Natural killer cell (primary cell): ENCODE measurements around the gene LRRN3. TPM values are rescaled to one million over a fixed set of nuclear protein-coding genes. Genes with fewer than 3 reads are reported as not detected.
"Not testable (repeated sequence)": the region's sequence is repeated elsewhere in the genome, so short reads cannot be mapped to it uniquely, and the experiment has no call there.

ENCODE experiments used
- ATAC-seq, 3 donors: fragments of 150-1000 bp in 2 of 3; fragments of 200-7000 bp in 1 of 3; cut with Tn5 transposase; 1 replicate in 1 of 3; 2 replicates in 2 of 3; pipeline ENCODE4 v1.10.0; 2021; ENCODE audit warnings: mild to moderate bottlenecking in 2 of 3, moderate library complexity in 2 of 3
- DNase-seq, 2 donors: peaks; one replicate each; pipeline versions ENCODE4 v3.0.0 to v3.0.0-alpha.2; 2013 to 2021; ENCODE audit warnings: mixed read lengths in 1 of 2
- H3K27ac ChIP-seq: one replicate; pipeline ENCODE4 v1.5.1; 2013; ENCODE audit warnings: mild to moderate bottlenecking, low read length
- H3K27me3 ChIP-seq: one replicate; pipeline ENCODE4 v1.6.1; 2013; ENCODE audit warnings: low read length; ENCODE audit not compliant: control insufficient read depth, insufficient read depth
- H3K36me3 ChIP-seq: one replicate; pipeline ENCODE4 v1.6.1; 2013; ENCODE audit warnings: low read length; ENCODE audit not compliant: control insufficient read depth, insufficient read depth
- H3K4me1 ChIP-seq: one replicate; pipeline ENCODE4 v1.6.1; 2013; ENCODE audit warnings: low read length; ENCODE audit not compliant: control insufficient read depth, insufficient read depth
- H3K4me3 ChIP-seq: one replicate; pipeline ENCODE4 v1.5.1; 2013; ENCODE audit warnings: low read length
- H3K9me3 ChIP-seq: one replicate; pipeline ENCODE4 v1.6.1; 2013; ENCODE audit warnings: low read length; ENCODE audit not compliant: control insufficient read depth, insufficient read depth
- H3K27ac Mint-ChIP-seq, 2 donors: one replicate each; pipeline ENCODE4 v1.8.0; 2022; ENCODE audit warnings: mild to moderate bottlenecking in 2 of 2, mixed read lengths in 2 of 2, moderate library complexity in 1 of 2
- H3K27me3 Mint-ChIP-seq, 2 donors: one replicate each; pipeline ENCODE4 v1.8.0; 2022; ENCODE audit warnings: low read depth in 2 of 2, mixed read lengths in 2 of 2
- H3K36me3 Mint-ChIP-seq: one replicate; pipeline ENCODE4 v1.8.0; 2022; ENCODE audit warnings: mixed read lengths
- H3K4me1 Mint-ChIP-seq, 2 donors: one replicate each; pipeline ENCODE4 v1.8.0; 2022; ENCODE audit warnings: mixed read lengths in 2 of 2
- H3K4me3 Mint-ChIP-seq: one replicate; pipeline ENCODE4 v1.8.0; 2022; ENCODE audit warnings: mild to moderate bottlenecking, moderate library complexity, mixed read lengths
- H3K9me3 Mint-ChIP-seq, 2 donors: one replicate each; pipeline ENCODE4 v1.8.0; 2022; ENCODE audit warnings: mixed read lengths in 2 of 2
- WGBS: methylation state at CpG from one replicate; pipeline ENCODE4 v1.1.7; 2013; ENCODE audit warnings: missing lambda C conversion rate; ENCODE audit not compliant: insufficient coverage; 5-methylcytosine and 5-hydroxymethylcytosine counted together
- intact Hi-C: fragments of 100-400 bp; cut with micrococcal nuclease; formaldehyde crosslinking; loops from one replicate; pipeline ENCODE4 v1.14.2; 2022
- total RNA-seq, 4 donors: library from RNA; stranded (reverse); fragments of 120-200 nt in 1 of 4; gene quantifications; one replicate each; pipeline versions ENCODE4 v1.2.3 to v1.2.4, GENCODE V29; 2013 to 2022
- TF ChIP-seq, protein P1 (sequence below): fragments of 200-600 bp; IDR thresholded peaks from one replicate; pipeline ENCODE4 v1.8.0; 2022; ENCODE audit warnings: antibody characterized with exemption

The LRRN3 gene
- total RNA-seq, 3 donors from 2014 or later (not counting 1 experiment from before 2014, with no cell fraction given): 0.27 to 0.90 TPM; not detected in 1

DNA sequence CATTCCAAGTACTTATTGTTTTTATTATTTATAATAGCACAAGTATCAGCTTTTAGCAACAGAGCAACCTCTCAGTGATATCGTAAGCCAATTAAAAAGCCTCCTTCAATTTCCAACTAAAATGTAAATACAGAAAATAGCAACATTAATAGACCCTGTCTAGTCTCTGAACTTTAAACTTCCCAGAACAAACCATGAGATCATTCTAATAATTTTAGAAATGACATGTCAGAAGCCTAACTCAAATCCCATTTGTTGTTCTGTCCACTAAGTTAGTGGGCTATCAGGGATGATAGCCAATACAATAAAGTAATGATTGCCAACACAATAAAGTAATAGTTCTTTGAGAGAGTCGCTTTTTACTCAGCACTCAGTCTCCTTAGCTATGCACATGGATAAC, 22.3 kb upstream of the LRRN3 start:
- H3K9me3 Mint-ChIP-seq: peaks cover 4% of the 10 kb centered on the region in 2 donors
- Histone ChIP-seq H3K27ac (no peak overlapping the region), H3K4me3 (no peak overlapping the region), H3K9me3 (peaks cover 4% of the 10 kb centered on the region), H3K36me3 (no peaks in the 10 kb centered on the region), H3K4me1 (no peaks in the 10 kb centered on the region), H3K27me3 (no peaks in the 10 kb centered on the region)
- WGBS: 100% methylated on average over 1 of the region's 2 CpGs
- intact Hi-C loops: no loop called here
- H3K4me1 Mint-ChIP-seq: no peaks in the 10 kb centered on the region
- H3K27ac Mint-ChIP-seq: no peak overlapping the region
- H3K27me3 Mint-ChIP-seq: no peaks in the 10 kb centered on the region
- DNase-seq (no peak), ATAC-seq (no peak)
- H3K36me3 Mint-ChIP-seq: no peaks in the 10 kb centered on the region
- no peak overlapping the region for H3K4me3 Mint-ChIP-seq
- TF ChIP-seq, protein P1, sequence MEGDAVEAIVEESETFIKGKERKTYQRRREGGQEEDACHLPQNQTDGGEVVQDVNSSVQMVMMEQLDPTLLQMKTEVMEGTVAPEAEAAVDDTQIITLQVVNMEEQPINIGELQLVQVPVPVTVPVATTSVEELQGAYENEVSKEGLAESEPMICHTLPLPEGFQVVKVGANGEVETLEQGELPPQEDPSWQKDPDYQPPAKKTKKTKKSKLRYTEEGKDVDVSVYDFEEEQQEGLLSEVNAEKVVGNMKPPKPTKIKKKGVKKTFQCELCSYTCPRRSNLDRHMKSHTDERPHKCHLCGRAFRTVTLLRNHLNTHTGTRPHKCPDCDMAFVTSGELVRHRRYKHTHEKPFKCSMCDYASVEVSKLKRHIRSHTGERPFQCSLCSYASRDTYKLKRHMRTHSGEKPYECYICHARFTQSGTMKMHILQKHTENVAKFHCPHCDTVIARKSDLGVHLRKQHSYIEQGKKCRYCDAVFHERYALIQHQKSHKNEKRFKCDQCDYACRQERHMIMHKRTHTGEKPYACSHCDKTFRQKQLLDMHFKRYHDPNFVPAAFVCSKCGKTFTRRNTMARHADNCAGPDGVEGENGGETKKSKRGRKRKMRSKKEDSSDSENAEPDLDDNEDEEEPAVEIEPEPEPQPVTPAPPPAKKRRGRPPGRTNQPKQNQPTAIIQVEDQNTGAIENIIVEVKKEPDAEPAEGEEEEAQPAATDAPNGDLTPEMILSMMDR: no peak

- TF ChIP-seq, protein P1: no peak
- no peaks in the 10 kb centered on the region for H3K36me3 Mint-ChIP-seq
- intact Hi-C loops: no loop called here
These were observed 19.4 kb upstream of the LRRN3 start for GRCh38 chr7:111071556-111071955.

GRCh38 chr7:111072658-111073057, 18.3 kb upstream of the LRRN3 start:
- 97% methylated on average over 9 of the region's 9 CpGs for WGBS
- ATAC-seq, H3K27me3 ChIP-seq, H3K4me3 ChIP-seq, H3K4me3 Mint-ChIP-seq, H3K4me1 Mint-ChIP-seq, H3K27ac ChIP-seq, DNase-seq, H3K36me3 ChIP-seq, H3K27me3 Mint-ChIP-seq, H3K9me3 ChIP-seq, H3K9me3 Mint-ChIP-seq, H3K36me3 Mint-ChIP-seq, H3K4me1 ChIP-seq, H3K27ac Mint-ChIP-seq, intact Hi-C loops: not testable (repeated sequence)

More at GRCh38 chr7:111071556-111071955, 19.4 kb upstream of the LRRN3 start:
- Histone ChIP-seq H3K27ac (no peak overlapping the region), H3K4me1 (no peaks in the 10 kb centered on the region), H3K36me3 (no peaks in the 10 kb centered on the region), H3K27me3 (no peaks in the 10 kb centered on the region), H3K9me3 (no peaks in the 10 kb centered on the region), H3K4me3 (no peak overlapping the region)
- Mint-ChIP-seq H3K4me1 (no peaks in the 10 kb centered on the region), H3K27me3 (no peaks in the 10 kb centered on the region), H3K4me3 (no peak overlapping the region), H3K9me3 (peaks cover 4 to 6% of the 10 kb centered on the region in 2 donors), H3K27ac (no peak overlapping the region)
- ATAC-seq (no peak), DNase-seq (no peak)

DNA sequence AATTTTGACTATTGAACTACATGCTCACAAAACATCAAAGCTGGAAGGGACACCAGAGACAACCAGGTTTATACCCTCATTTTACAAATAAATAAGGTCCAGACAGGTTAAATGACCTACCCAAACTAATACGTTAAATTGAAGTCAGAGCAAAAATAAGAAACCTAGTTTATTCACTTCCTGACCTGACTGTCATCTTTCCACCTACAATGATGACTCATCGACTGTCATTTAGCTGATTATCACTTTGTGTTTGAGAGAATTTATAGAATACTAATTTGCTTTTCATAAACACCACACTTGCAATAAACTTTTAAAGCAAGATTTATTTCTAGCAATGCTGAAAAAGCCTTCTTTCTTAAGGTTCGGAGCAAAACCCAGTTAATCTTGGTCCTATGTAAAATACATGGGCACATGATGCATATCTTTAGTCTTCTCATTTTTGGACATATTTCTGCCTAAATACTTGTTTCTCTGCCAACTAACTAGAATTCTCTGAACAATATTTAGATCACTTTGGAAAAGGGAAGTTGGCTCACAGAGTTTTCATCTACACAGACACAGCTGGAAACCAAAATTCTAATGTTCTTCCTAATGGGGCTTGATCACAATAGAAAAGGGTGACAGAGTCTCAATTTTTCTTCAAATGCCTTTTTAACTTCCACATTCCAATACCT, 16.7 kb upstream of the LRRN3 start:
- no peak overlapping the region for H3K27ac Mint-ChIP-seq
- DNase-seq (no peak), ATAC-seq (no peak)

More for the DNA sequence above, 16.7 kb upstream of the LRRN3 start:
- Mint-ChIP-seq H3K27me3 (no peaks in the 10 kb centered on the region), H3K36me3 (no peaks in the 10 kb centered on the region), H3K4me3 (no peak overlapping the region), H3K4me1 (no peaks in the 10 kb centered on the region), H3K9me3 (peaks cover 5 to 6% of the 10 kb centered on the region in 2 donors)
- TF ChIP-seq, protein P1: no peak
- Histone ChIP-seq H3K36me3 (no peaks in the 10 kb centered on the region), H3K27ac (no peak overlapping the region), H3K4me1 (no peaks in the 10 kb centered on the region), H3K9me3 (no peaks in the 10 kb centered on the region), H3K4me3 (no peak overlapping the region), H3K27me3 (no peaks in the 10 kb centered on the region)
- 17% methylated on average over 2 of the region's 3 CpGs for WGBS
- intact Hi-C loops: no loop called here
